DMS114 treated with DMSO at 0.1 percent for 48 hours (cell line): Measurements from ENCODE around the gene SPP1.
"Not testable (repeated sequence)": the region's sequence is repeated elsewhere in the genome, so short reads cannot be mapped to it uniquely, and the experiment has no call there.

Source experiments
- DNase-seq: peaks from one replicate; lab custom pipeline; 2025; ENCODE audit not compliant: unreplicated experiment; lab: John Stamatoyannopoulos, UW

The SPP1 gene

GRCh38 chr4:88017516-88018297, 42.2 kb downstream of the SPP1 start:
- DNase-seq, result no peak

- no peak for DNase-seq
Measured at GRCh38 chr4:88018466-88018865, 43.0 kb downstream of the SPP1 start.

GRCh38 chr4:88021824-88022223, 46.3 kb downstream of the SPP1 start:
- no peak for DNase-seq

- no peak for DNase-seq
Measured at GRCh38 chr4:88022289-88022688, 46.8 kb downstream of the SPP1 start.

GRCh38 chr4:88025868-88026661, 50.6 kb downstream of the SPP1 start:
- DNase-seq, result not testable (repeated sequence)

GRCh38 chr4:88027611-88028608, 52.4 kb downstream of the SPP1 start:
- no peak for DNase-seq

GRCh38 chr4:88028946-88029345, 53.4 kb downstream of the SPP1 start:
- DNase-seq, result no peak

GRCh38 chr4:88029556-88029955, 54.0 kb downstream of the SPP1 start:
- no peak for DNase-seq

- DNase-seq, result no peak
Measured at GRCh38 chr4:88030565-88031310, 55.2 kb downstream of the SPP1 start.
